Measurements from ENCODE around the gene DCAF15. TPM values are rescaled to one million over a fixed set of nuclear protein-coding genes. Genes with fewer than 3 reads are reported as not detected.
A peak's percentile ranks its signal among the peaks of the same experiment; 100 is the strongest.

DCAF15 gene
- total RNA-seq, 3 donors from 2014 or later (not counting 1 experiment from before 2014, with no cell fraction given): 121 to 149 (median 124) TPM

DNA sequence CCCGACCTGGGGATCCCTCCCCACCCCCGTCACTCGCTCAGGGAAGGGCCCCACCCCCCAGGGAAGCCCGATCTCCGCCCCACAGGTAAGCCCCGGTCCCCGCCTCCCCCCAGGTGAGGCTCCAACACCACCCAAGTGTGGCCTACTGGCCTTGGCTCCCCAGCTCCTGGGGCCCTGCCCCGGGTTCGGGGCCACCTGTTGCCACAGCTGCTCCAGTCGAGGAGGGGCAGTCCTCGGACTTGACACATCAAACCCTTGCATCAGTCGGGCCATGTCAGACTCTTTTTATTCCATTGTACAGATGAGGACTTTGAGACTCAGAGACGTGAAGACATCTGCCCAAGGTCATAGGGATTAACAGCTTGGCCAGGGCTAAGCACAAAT lies 45.8 kb upstream of the DCAF15 start:
- peaks cover 13 to 15% of the 10 kb centered on the region in 2 donors for H3K4me1 Mint-ChIP-seq
- Histone ChIP-seq H3K27ac (ENCODE audit: low read length) (peak overlapping the region; percentile 51), H3K4me3 (ENCODE audit: low read length) (peak overlapping the region; percentile 79), H3K27me3 (ENCODE audit: control insufficient read depth, insufficient read depth, low read length) (no peaks in the 10 kb centered on the region), H3K36me3 (ENCODE audit: control insufficient read depth, insufficient read depth, low read length) (peaks cover 2% of the 10 kb centered on the region), H3K4me1 (ENCODE audit: control insufficient read depth, insufficient read depth, low read length) (peaks cover 23% of the 10 kb centered on the region), H3K9me3 (ENCODE audit: control insufficient read depth, insufficient read depth, low read length) (no peaks in the 10 kb centered on the region)
- H3K4me3 Mint-ChIP-seq: peak overlapping the region; percentile 87
- H3K9me3 Mint-ChIP-seq: no peaks in the 10 kb centered on the region
- peak in 2 of 3 donors; percentile 6 to 10 for ATAC-seq
- intact Hi-C loops (cut with micrococcal nuclease): loop anchor here (2.0 kb wide), 1 partner anchor 46 kb away; the partner anchor contains the start of gene DCAF15
- peak overlapping the region; percentile 41 to 95 for H3K27ac Mint-ChIP-seq
- H3K27me3 Mint-ChIP-seq (ENCODE audit: low read depth in 2 of 2): no peaks in the 10 kb centered on the region
- WGBS (ENCODE audit: insufficient coverage): 1% methylated on average over 10 of the region's 13 CpGs
- TF ChIP-seq, protein P1, sequence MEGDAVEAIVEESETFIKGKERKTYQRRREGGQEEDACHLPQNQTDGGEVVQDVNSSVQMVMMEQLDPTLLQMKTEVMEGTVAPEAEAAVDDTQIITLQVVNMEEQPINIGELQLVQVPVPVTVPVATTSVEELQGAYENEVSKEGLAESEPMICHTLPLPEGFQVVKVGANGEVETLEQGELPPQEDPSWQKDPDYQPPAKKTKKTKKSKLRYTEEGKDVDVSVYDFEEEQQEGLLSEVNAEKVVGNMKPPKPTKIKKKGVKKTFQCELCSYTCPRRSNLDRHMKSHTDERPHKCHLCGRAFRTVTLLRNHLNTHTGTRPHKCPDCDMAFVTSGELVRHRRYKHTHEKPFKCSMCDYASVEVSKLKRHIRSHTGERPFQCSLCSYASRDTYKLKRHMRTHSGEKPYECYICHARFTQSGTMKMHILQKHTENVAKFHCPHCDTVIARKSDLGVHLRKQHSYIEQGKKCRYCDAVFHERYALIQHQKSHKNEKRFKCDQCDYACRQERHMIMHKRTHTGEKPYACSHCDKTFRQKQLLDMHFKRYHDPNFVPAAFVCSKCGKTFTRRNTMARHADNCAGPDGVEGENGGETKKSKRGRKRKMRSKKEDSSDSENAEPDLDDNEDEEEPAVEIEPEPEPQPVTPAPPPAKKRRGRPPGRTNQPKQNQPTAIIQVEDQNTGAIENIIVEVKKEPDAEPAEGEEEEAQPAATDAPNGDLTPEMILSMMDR (IDR thresholded peaks at IDR 0.05): no peak
- no peaks in the 10 kb centered on the region for H3K36me3 Mint-ChIP-seq
- DNase-seq: peak in 1 of 2 donors; percentile 53

DNA sequence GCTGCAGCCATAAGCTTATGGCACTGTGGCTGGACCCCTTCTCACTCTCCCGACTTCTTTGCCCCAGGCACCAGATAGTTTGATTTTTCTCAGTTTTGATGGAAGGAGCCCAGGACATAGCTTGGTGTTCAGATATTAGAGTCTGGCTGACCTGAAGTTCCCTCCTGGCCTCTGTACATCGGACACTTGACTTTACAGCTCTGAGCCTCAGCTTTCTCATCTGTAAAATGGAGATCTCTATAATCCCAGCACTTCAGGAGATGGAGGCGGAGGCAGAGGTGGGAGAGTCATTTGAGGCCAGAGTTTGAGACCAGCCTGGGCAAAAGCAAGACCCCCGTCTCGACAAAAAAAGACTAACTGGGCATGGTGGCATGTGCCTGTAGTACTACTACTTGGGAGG lies 45.4 kb upstream of the DCAF15 start:
- intact Hi-C loops (cut with micrococcal nuclease): loop anchor here (2.0 kb wide), 1 partner anchor 46 kb away; the partner anchor contains the start of gene DCAF15
- ATAC-seq (no peak), DNase-seq (no peak)
- Mint-ChIP-seq H3K4me3 (peak overlapping the region; percentile 87), H3K27me3 (ENCODE audit: low read depth in 2 of 2) (no peaks in the 10 kb centered on the region), H3K9me3 (no peaks in the 10 kb centered on the region), H3K4me1 (peaks cover 13 to 15% of the 10 kb centered on the region in 2 donors), H3K36me3 (no peaks in the 10 kb centered on the region), H3K27ac (peak overlapping the region; percentile 41 to 95)
- H3K4me3 ChIP-seq (ENCODE audit: low read length): peak overlapping the region; percentile 79
- TF ChIP-seq, protein P1 (IDR thresholded peaks at IDR 0.05): no peak
- H3K36me3 ChIP-seq (ENCODE audit: control insufficient read depth, insufficient read depth, low read length): peaks cover 2% of the 10 kb centered on the region
- H3K4me1 ChIP-seq (ENCODE audit: control insufficient read depth, insufficient read depth, low read length): peaks cover 23% of the 10 kb centered on the region
- no peaks in the 10 kb centered on the region for H3K9me3 ChIP-seq (ENCODE audit: control insufficient read depth, insufficient read depth, low read length)
- 97% methylated on average over 5 of the region's 5 CpGs for WGBS (ENCODE audit: insufficient coverage)
- H3K27me3 ChIP-seq (ENCODE audit: control insufficient read depth, insufficient read depth, low read length): no peaks in the 10 kb centered on the region
- H3K27ac ChIP-seq (ENCODE audit: low read length): no peak overlapping the region

DNA sequence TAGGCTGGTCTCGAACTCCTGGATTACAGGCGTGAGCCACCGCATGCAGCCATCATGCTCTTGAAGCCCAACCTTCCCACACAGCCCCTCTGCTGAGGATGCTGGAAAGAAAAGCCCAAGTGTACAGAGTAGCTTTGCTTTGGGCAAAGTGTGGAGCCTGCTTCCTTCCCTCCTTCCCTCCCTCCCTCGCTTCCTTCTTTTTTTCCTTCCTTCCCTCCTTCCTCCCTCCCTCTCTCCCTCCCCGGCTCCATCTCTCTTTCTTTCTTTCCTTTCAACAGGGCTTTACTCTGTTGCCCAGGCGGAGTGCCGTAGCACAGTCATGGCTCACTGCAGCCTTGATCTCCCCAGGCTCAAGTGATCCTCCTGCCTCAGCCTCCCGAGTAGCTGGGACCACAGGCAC lies 43.6 kb upstream of the DCAF15 start:
- DNase-seq (no peak), ATAC-seq (no peak)
- Histone ChIP-seq H3K9me3 (ENCODE audit: control insufficient read depth, insufficient read depth, low read length) (no peaks in the 10 kb centered on the region), H3K4me1 (ENCODE audit: control insufficient read depth, insufficient read depth, low read length) (peaks cover 18% of the 10 kb centered on the region), H3K27me3 (ENCODE audit: control insufficient read depth, insufficient read depth, low read length) (no peaks in the 10 kb centered on the region), H3K4me3 (ENCODE audit: low read length) (no peak overlapping the region), H3K36me3 (ENCODE audit: control insufficient read depth, insufficient read depth, low read length) (peaks cover 15% of the 10 kb centered on the region), H3K27ac (ENCODE audit: low read length) (no peak overlapping the region)
- H3K36me3 Mint-ChIP-seq: no peaks in the 10 kb centered on the region
- intact Hi-C loops (cut with micrococcal nuclease): no loop called here
- no peak overlapping the region for H3K27ac Mint-ChIP-seq
- TF ChIP-seq, protein P1 (IDR thresholded peaks at IDR 0.05): no peak
- peaks cover 13 to 15% of the 10 kb centered on the region in 2 donors for H3K4me1 Mint-ChIP-seq
- 96% methylated on average over 8 of the region's 8 CpGs for WGBS (ENCODE audit: insufficient coverage)
- no peaks in the 10 kb centered on the region for H3K27me3 Mint-ChIP-seq (ENCODE audit: low read depth in 2 of 2)
- no peak overlapping the region for H3K4me3 Mint-ChIP-seq
- no peaks in the 10 kb centered on the region for H3K9me3 Mint-ChIP-seq

DNA sequence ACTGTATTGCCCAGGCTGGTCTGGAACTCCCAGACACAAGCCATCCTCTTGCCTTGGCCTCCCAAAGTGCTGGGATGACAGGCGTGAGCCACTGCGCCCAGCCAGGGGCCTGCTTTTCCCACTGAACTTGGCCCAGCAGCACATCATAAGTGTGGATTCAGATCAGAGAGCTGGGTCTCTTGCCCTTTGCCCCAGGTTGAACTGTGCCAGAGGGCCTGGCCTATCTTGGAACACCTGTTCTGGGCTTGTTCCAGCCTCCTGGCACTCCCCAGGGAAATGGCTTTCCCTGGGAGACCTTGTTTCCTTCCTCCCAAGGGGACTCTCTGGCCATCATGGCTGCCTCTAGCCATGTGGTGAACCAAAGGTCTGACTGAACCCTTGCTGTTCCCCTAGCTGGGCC lies 42.9 kb upstream of the DCAF15 start:
- H3K9me3 Mint-ChIP-seq: no peaks in the 10 kb centered on the region
- H3K27me3 Mint-ChIP-seq (ENCODE audit: low read depth in 2 of 2): no peaks in the 10 kb centered on the region
- WGBS (ENCODE audit: insufficient coverage): 100% methylated on average over 2 of the region's 2 CpGs
- no peaks in the 10 kb centered on the region for H3K36me3 Mint-ChIP-seq
- no peak overlapping the region for H3K4me3 Mint-ChIP-seq
- no peak overlapping the region for H3K27ac Mint-ChIP-seq
- intact Hi-C loops (cut with micrococcal nuclease): no loop called here
- Histone ChIP-seq H3K27ac (ENCODE audit: low read length) (no peak overlapping the region), H3K4me1 (ENCODE audit: control insufficient read depth, insufficient read depth, low read length) (peaks cover 17% of the 10 kb centered on the region), H3K9me3 (ENCODE audit: control insufficient read depth, insufficient read depth, low read length) (no peaks in the 10 kb centered on the region), H3K27me3 (ENCODE audit: control insufficient read depth, insufficient read depth, low read length) (no peaks in the 10 kb centered on the region), H3K36me3 (ENCODE audit: control insufficient read depth, insufficient read depth, low read length) (peaks cover 15% of the 10 kb centered on the region), H3K4me3 (ENCODE audit: low read length) (no peak overlapping the region)
- TF ChIP-seq, protein P1 (IDR thresholded peaks at IDR 0.05): no peak
- DNase-seq (no peak), ATAC-seq (no peak)
- H3K4me1 Mint-ChIP-seq: peaks cover 13 to 15% of the 10 kb centered on the region in 2 donors
